Glomerular visceral epithelial cell (primary cell): ENCODE data around the gene SENP5.
A peak's percentile ranks its signal among the peaks of the same experiment; 100 is the strongest.
"Not testable (repeated sequence)": the region's sequence is repeated elsewhere in the genome, so short reads cannot be mapped to it uniquely, and the experiment has no call there.

Experiments used
- DNase-seq: peaks from one replicate; pipeline ENCODE4 v3.0.0-alpha.2; 2016; ENCODE audit errors: extremely low spot score

The SENP5 gene, protein sequence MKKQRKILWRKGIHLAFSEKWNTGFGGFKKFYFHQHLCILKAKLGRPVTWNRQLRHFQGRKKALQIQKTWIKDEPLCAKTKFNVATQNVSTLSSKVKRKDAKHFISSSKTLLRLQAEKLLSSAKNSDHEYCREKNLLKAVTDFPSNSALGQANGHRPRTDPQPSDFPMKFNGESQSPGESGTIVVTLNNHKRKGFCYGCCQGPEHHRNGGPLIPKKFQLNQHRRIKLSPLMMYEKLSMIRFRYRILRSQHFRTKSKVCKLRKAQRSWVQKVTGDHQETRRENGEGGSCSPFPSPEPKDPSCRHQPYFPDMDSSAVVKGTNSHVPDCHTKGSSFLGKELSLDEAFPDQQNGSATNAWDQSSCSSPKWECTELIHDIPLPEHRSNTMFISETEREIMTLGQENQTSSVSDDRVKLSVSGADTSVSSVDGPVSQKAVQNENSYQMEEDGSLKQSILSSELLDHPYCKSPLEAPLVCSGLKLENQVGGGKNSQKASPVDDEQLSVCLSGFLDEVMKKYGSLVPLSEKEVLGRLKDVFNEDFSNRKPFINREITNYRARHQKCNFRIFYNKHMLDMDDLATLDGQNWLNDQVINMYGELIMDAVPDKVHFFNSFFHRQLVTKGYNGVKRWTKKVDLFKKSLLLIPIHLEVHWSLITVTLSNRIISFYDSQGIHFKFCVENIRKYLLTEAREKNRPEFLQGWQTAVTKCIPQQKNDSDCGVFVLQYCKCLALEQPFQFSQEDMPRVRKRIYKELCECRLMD

DNA sequence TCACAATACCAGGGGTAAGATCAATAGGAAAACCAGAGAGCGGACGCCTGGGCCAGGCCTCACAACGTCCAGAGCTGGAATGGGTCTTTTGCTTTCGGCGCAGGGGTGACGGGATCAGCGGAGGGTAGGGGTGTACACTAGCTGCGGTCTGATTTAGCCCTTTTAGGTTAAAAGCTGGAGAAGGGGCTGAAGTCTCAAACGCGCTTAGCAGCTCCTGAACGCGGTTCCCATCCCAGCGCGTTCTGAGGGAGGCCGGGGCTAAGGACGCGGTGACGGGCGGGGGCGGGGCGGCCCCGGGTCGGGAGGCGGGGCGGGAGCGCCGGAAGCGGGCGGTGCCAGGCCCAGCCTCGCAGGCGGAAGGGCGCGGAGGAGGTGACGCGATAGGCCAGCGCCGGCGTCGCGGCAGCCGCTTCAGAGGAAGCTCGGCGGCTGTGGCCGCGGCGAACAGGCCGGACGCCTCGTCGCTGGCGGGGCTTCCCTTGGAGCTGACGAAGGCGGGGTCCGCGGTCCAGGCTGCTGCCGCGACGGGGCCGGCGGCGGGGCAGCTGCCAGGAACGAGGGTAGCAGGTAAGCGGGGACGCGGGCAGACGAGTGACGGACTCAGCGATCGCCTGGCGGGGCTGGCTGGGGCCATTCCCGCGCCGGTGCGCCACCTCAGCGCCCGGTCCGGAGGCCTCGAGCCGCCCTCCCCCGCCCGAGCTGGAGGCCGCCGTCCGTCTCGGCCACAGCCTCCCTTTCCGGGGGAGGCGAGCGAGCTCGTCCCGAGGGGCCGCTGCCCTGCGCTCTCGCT lies at the start of gene SENP5:
Gene SENP5 (plus strand): TSS at position 414 of the 790 bp plus-strand sequence. CDS start 17,262 bp downstream, outside the sequence.
- peak; percentile 91 for DNase-seq

- DNase-seq: no peak
Measured at GRCh38 chr3:196821806-196822355, 45.8 kb upstream of the SENP5 start.

DNA sequence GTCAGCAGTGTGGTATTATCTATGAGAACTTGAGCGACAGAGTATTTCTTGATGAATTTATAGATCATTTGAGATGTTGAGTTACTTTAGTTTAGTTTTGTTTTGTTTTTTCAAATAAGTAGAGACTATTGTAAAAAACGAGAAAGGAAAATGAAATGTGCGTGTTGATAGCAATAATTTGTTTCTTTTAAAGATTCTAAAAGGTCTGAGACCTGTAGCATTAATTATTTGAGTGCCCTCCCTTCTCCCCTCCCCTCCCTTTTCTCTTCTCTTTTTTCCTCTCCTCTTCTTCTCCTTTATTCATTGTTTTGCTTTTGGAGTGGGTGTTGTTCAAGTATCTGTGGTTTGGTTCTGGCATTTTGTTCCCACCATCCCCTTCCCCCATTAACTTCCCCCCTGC lies 38.1 kb upstream of the SENP5 start:
- DNase-seq: not testable (repeated sequence)

GRCh38 chr3:196835086-196835485 lies 32.6 kb upstream of the SENP5 start:
- DNase-seq: peak; percentile 48

- DNase-seq: not testable (repeated sequence)
Measured at GRCh38 chr3:196836626-196837025, 31.1 kb upstream of the SENP5 start.

- peak; percentile 22 for DNase-seq
Measured at GRCh38 chr3:196837819-196838420, 29.8 kb upstream of the SENP5 start.

DNA sequence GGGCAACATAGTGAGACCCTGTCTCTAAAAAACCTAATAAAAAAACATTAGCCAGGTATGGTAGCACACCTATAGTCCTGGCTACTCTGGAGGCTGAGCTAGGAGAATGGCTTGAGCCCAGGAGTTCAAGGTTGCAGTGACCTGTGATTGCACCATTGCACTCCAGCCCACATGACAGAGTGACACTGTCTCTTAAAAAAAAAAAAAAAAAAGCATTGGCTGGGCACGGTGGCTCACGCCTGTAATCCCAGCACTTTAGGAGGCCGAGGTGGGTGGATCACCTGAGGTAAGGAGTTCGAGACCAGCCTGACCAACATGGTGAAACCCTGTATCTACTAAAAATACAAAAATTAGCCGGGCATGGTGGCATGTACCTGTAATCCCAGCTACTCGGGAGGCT lies 28.4 kb upstream of the SENP5 start:
- not testable (repeated sequence) for DNase-seq

DNA sequence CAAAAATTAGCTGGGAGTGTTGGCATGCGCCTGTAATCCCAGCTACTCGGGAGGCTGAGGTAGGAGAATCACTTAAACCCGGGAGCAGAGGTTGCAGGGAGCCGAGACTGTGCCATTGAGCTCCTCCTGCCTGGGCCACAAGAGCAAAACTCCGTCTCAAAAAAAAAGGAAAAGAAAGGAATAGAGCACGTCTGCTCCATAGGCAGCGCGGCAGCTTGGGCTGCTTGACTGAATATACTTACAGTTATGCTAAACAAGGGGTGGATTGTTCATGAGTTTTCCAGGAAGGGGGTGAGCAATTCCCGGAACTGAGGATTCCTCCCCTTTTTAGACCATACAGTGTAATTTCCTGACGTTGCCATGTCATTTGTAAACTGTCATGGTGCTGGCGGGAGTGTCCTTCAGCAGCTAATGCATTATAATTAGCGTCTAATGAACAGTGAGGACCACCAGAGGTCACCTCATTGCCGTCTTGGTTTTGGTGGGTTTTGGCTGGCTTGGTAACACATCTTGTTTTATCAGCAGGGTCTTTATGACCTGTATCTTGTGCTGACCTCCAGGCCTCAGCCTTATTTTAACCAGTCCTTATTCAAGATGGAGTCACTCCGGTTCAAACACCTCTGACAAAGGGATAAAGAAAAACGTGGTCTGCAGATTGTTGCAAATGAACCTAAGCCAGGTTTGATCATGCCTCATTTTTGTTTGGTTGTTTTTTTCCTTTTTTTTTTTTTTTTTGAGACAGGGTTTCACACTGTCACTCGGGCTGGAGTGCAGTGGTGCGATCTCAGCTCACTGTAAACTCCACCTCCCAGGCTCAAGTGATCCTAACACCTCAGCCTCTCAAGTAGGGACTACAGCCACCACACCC lies 24.9 kb upstream of the SENP5 start:
- no peak for DNase-seq

DNA sequence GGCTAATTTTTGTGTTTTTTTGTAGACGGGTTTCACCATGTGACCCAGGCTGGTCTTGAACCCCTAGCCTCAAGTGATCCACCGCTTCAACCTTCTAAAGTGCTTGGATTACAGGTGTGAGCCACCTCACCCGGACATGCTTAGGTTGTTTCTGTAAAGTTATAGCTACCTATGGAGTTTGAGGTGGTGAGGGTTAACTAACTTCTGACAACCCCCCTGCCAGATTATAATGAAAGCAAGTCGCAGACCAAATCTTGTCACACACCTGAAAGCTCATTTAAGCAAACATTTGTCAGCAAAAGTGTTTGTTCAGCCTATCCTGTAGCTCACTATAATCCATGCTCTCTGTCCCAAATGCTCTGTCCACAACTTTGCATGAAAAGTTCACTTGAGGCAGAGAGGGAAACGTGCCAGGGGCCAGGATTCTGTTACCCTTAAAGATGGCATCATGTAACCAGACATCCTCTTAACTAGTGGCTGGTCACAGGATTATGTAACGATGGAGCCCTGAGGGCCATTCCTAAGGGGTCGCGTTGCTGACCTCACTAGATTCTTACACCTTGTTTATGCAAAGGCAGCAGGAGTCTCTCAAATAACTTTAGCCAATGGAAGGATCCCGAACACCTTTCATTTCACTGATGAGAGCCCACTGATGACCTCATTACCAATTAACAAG lies 24.1 kb upstream of the SENP5 start:
- no peak for DNase-seq

DNA sequence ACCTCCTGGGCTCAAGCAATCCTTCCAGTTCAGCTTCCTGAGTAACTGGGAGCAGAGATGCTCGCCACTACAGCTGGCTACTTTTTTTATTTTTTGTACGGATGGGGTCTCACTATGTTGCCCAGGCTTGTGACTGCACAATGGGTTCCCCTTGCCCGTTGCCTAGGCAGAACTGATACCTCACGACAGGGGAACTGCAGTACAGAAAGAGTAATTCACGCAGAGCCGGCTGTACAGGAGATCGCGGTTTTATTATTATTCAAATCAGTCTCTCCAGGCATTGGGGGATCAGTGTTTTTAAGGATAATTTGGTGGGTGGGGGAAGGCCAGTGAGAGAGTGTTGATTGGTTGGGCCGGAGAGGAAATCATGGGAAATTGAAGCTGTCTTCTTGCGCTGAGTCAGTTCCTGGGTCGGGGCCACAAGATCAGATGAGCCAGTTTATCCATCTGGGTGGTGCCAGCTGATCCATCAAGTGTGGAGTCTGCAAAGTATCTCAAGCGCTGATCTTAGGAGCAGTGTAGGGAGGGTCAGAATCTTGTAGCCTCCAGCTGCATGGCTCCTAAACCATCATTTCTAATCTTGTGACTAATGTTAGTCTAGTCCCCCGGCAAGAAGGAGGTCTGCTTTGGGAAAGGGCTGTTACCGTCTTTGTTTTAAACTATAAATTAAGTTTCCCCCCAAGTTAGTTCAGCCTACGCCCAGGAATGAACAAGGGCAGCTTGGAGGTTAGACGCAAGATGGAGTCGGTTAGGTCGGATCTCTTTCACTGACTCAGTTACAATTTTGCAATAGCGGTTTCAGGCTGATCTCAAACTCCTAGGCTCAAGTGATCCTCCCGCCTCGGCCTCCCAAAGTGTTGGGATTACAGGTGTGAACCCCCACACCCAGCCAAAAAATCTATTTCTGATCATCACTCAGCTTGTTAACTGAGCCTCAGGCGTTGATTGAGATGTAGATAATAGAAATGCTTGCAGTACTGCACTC lies 23.2 kb upstream of the SENP5 start:
- DNase-seq: not testable (repeated sequence)

- DNase-seq: not testable (repeated sequence)
Measured at GRCh38 chr3:196848375-196848774, 19.3 kb upstream of the SENP5 start.

- no peak for DNase-seq
Measured at GRCh38 chr3:196849180-196849741, 18.5 kb upstream of the SENP5 start.

GRCh38 chr3:196863000-196863399 lies 4.7 kb upstream of the SENP5 start:
- not testable (repeated sequence) for DNase-seq

- DNase-seq: no peak
Measured at GRCh38 chr3:196867155-196867506, 589 bp upstream of the SENP5 start.

GRCh38 chr3:196868297-196868661 lies 559 bp downstream of the SENP5 start:
- DNase-seq: peak; percentile 38

DNA sequence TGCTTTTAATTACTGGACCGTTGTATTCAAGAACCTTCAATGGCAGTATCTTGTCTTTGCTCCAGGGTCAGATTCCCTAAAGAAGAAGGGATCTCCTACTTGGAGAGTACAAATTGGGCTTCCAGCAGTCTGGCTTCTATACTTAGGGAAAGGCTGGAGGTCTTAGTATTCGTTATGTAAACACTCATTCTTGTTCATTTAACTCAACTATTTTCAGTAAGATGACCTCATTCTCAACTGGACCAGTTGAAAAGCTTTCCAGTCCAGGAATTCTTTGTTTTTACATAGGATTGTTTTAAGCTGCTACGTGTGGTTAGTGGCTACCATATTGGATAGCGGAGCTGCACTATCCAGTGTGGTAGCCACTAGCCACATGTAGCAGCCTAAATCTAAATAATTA lies 4.6 kb downstream of the SENP5 start:
- DNase-seq: no peak

DNA sequence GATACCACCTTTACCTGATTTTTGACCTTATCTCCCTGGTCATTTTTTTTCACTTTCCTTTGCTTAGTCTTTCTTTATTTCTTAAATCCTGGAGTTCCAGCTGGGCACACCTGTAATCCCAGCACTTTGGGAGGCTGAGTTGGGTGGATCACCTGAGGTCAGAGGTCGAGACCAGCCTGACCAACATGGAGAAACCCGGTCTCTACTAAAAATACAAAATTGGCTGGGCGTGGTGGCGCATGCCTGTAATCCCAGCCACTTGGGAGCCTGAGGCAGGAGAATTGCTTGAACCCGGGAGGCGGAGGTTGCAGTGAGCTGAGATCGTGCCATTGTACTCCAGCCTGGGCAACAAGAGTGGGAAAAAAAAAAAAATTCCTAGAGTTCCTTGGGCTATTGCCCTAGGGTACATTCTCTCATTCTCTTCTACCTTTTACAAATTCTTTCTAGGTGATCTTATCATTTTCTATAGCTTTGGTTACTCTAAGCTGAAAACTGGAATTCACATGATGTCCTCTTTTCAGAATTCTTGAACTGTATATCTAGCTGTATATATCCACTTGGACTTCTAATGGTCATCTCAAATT lies 6.9 kb downstream of the SENP5 start:
- DNase-seq: not testable (repeated sequence)

- DNase-seq: no peak
Measured at GRCh38 chr3:196875258-196875657, 7.5 kb downstream of the SENP5 start.
